Activated CD4-positive, alpha-beta memory T cell treated with anti-CD3 and anti-CD28 coated beads for 36 hours (primary cell): Measurements from ENCODE around the gene ZDHHC24. TPM values are rescaled to one million over a fixed set of nuclear protein-coding genes. Genes with fewer than 3 reads are reported as not detected.
A peak's percentile ranks its signal among the peaks of the same experiment; 100 is the strongest.
"Not testable (repeated sequence)": the region's sequence is repeated elsewhere in the genome, so short reads cannot be mapped to it uniquely, and the experiment has no call there.

ENCODE experiments used
- CTCF ChIA-PET: fragments of 350-600 bp; sonication (Branson Sonifier 250); formaldehyde crosslinking; loops from one replicate; lab custom pipeline; 2021; ENCODE audit warnings: antibody characterized with exemption, inconsistent platforms; lab: Charles Lee
- POLR2A ChIA-PET: fragments of 350-600 bp; sonication (Branson Sonifier 250); formaldehyde crosslinking; loops from one replicate; lab custom pipeline; 2021; ENCODE audit warnings: antibody characterized with exemption; lab: Charles Lee
- DNase-seq: peaks from one replicate; pipeline ENCODE4 v3.0.0-alpha.2; 2020
- H3K27ac Mint-ChIP-seq: one replicate; pipeline ENCODE4 v1.8.0; 2021; ENCODE audit warnings: mixed read lengths
- H3K27me3 Mint-ChIP-seq: one replicate; pipeline ENCODE4 v1.8.0; 2021; ENCODE audit warnings: mixed read lengths
- H3K36me3 Mint-ChIP-seq: one replicate; pipeline ENCODE4 v1.8.0; 2021; ENCODE audit warnings: mixed read lengths
- H3K4me1 Mint-ChIP-seq: one replicate; pipeline ENCODE4 v1.8.0; 2021; ENCODE audit warnings: low read depth, mixed read lengths
- H3K4me3 Mint-ChIP-seq: one replicate; pipeline ENCODE4 v1.8.0; 2021; ENCODE audit warnings: mild to moderate bottlenecking, mixed read lengths
- H3K9me3 Mint-ChIP-seq: one replicate; pipeline ENCODE4 v1.8.0; 2021; ENCODE audit warnings: mixed read lengths
- intact Hi-C: fragments of 100-400 bp; cut with micrococcal nuclease; formaldehyde crosslinking; loops from one replicate; pipeline ENCODE4 v1.15.1; 2023
- total RNA-seq, 2 experiments: library from RNA; stranded (reverse); gene quantifications; one replicate each; pipeline ENCODE4 v1.2.3, GENCODE V29; 2021

Gene ZDHHC24
- total RNA-seq, 2 experiments from 2014 or later: 13.5 to 14.9 TPM

- Mint-ChIP-seq H3K4me1 (peaks cover 14% of the 10 kb centered on the region), H3K9me3 (no peaks in the 10 kb centered on the region), H3K36me3 (peaks cover 3% of the 10 kb centered on the region), H3K27me3 (no peaks in the 10 kb centered on the region), H3K27ac (peak overlapping the region; percentile 80), H3K4me3 (peak overlapping the region; percentile 64)
- ChIA-PET POLR2A (no interaction called here), CTCF (interaction anchor here (0.6 to 4.6 kb wide), 2 partner anchors 134 to 400 kb away, joined by 3 to 44 read pairs; partner anchors contain the start of gene RBM4B)
- peak; percentile 77 for DNase-seq
- intact Hi-C loops: no loop called here
Observed at GRCh38 chr11:66543263-66544107, 2.4 kb downstream of the ZDHHC24 start.

- Mint-ChIP-seq H3K36me3 (peaks cover 3% of the 10 kb centered on the region), H3K27me3 (no peaks in the 10 kb centered on the region), H3K4me3 (no peak overlapping the region), H3K9me3 (no peaks in the 10 kb centered on the region), H3K27ac (peak overlapping the region; percentile 0), H3K4me1 (peaks cover 14% of the 10 kb centered on the region)
- CTCF ChIA-PET: interaction anchor here (0.6 to 4.6 kb wide), 2 partner anchors 136 to 401 kb away, joined by 3 to 44 read pairs; partner anchors contain the start of gene RBM4B
- intact Hi-C loops: no loop called here
- no peak for DNase-seq
- POLR2A ChIA-PET: interaction anchor here (0.9 kb wide), 1 partner anchor 32 kb away, joined by 3 read pairs; no protein-coding TSS in a partner anchor
Observed at GRCh38 chr11:66542362-66542761, 3.5 kb downstream of the ZDHHC24 start.

- POLR2A ChIA-PET: interaction anchor here (0.9 kb wide), 1 partner anchor 31 kb away, joined by 3 read pairs; no protein-coding TSS in a partner anchor
- Mint-ChIP-seq H3K4me1 (peaks cover 14% of the 10 kb centered on the region), H3K27me3 (no peaks in the 10 kb centered on the region), H3K36me3 (peaks cover 3% of the 10 kb centered on the region), H3K4me3 (no peak overlapping the region), H3K27ac (no peak overlapping the region), H3K9me3 (no peaks in the 10 kb centered on the region)
- no peak for DNase-seq
- CTCF ChIA-PET: no interaction called here
- intact Hi-C loops: no loop called here
Observed at GRCh38 chr11:66541892-66542291, 4.0 kb downstream of the ZDHHC24 start.

- POLR2A ChIA-PET, H3K27ac Mint-ChIP-seq, DNase-seq, H3K36me3 Mint-ChIP-seq, H3K4me3 Mint-ChIP-seq, H3K27me3 Mint-ChIP-seq, intact Hi-C loops, H3K9me3 Mint-ChIP-seq: not testable (repeated sequence)
- CTCF ChIA-PET: interaction anchor here (0.6 kb wide), 1 partner anchor 152 kb away, joined by 3 read pairs; no protein-coding TSS in a partner anchor
- H3K4me1 Mint-ChIP-seq: peaks cover 14% of the 10 kb centered on the region
Observed at GRCh38 chr11:66540598-66540997, 5.2 kb downstream of the ZDHHC24 start.

GRCh38 chr11:66539870-66540213, 6.0 kb downstream of the ZDHHC24 start:
- peaks cover 8% of the 10 kb centered on the region for H3K36me3 Mint-ChIP-seq
- ChIA-PET CTCF (no interaction called here), POLR2A (no interaction called here)
- peaks cover 11% of the 10 kb centered on the region for H3K4me1 Mint-ChIP-seq
- DNase-seq: no peak
- H3K27ac Mint-ChIP-seq: no peak overlapping the region
- intact Hi-C loops: no loop called here
- no peak overlapping the region for H3K4me3 Mint-ChIP-seq
- no peaks in the 10 kb centered on the region for H3K9me3 Mint-ChIP-seq
- no peaks in the 10 kb centered on the region for H3K27me3 Mint-ChIP-seq

GRCh38 chr11:66539170-66539869, 6.5 kb downstream of the ZDHHC24 start:
- H3K27ac Mint-ChIP-seq: no peak overlapping the region
- ChIA-PET CTCF (no interaction called here), POLR2A (no interaction called here)
- H3K4me3 Mint-ChIP-seq: no peak overlapping the region
- H3K9me3 Mint-ChIP-seq: no peaks in the 10 kb centered on the region
- DNase-seq: no peak
- H3K36me3 Mint-ChIP-seq: peaks cover 8% of the 10 kb centered on the region
- intact Hi-C loops: no loop called here
- H3K4me1 Mint-ChIP-seq: peaks cover 9% of the 10 kb centered on the region
- no peaks in the 10 kb centered on the region for H3K27me3 Mint-ChIP-seq

GRCh38 chr11:66532784-66533183, 13.1 kb downstream of the ZDHHC24 start:
- peaks cover 2% of the 10 kb centered on the region for H3K4me1 Mint-ChIP-seq
- no peaks in the 10 kb centered on the region for H3K27me3 Mint-ChIP-seq
- peaks cover 9% of the 10 kb centered on the region for H3K36me3 Mint-ChIP-seq
- no peak overlapping the region for H3K27ac Mint-ChIP-seq
- DNase-seq: no peak
- no peak overlapping the region for H3K4me3 Mint-ChIP-seq
- ChIA-PET POLR2A (no interaction called here), CTCF (interaction anchor here (1.0 kb wide), 1 partner anchor 124 kb away, joined by 3 read pairs; no protein-coding TSS in a partner anchor)
- H3K9me3 Mint-ChIP-seq: no peaks in the 10 kb centered on the region
- intact Hi-C loops: no loop called here

GRCh38 chr11:66531841-66532240, 14.0 kb downstream of the ZDHHC24 start:
- H3K4me3 Mint-ChIP-seq: no peak overlapping the region
- H3K4me1 Mint-ChIP-seq: peaks cover 2% of the 10 kb centered on the region
- no peaks in the 10 kb centered on the region for H3K9me3 Mint-ChIP-seq
- peaks cover 11% of the 10 kb centered on the region for H3K36me3 Mint-ChIP-seq
- ChIA-PET POLR2A (no interaction called here), CTCF (no interaction called here)
- H3K27me3 Mint-ChIP-seq: no peaks in the 10 kb centered on the region
- intact Hi-C loops: no loop called here
- no peak overlapping the region for H3K27ac Mint-ChIP-seq
- no peak for DNase-seq

GRCh38 chr11:66530927-66531709, 14.7 kb downstream of the ZDHHC24 start:
- intact Hi-C loops: no loop called here
- H3K27ac Mint-ChIP-seq: no peak overlapping the region
- H3K36me3 Mint-ChIP-seq: peaks cover 11% of the 10 kb centered on the region
- ChIA-PET POLR2A (no interaction called here), CTCF (no interaction called here)
- peaks cover 2% of the 10 kb centered on the region for H3K4me1 Mint-ChIP-seq
- H3K4me3 Mint-ChIP-seq: no peak overlapping the region
- H3K9me3 Mint-ChIP-seq: no peaks in the 10 kb centered on the region
- H3K27me3 Mint-ChIP-seq: no peaks in the 10 kb centered on the region
- DNase-seq: no peak

- intact Hi-C loops: no loop called here
- DNase-seq: no peak
- no peaks in the 10 kb centered on the region for H3K27me3 Mint-ChIP-seq
- H3K9me3 Mint-ChIP-seq: no peaks in the 10 kb centered on the region
- no peak overlapping the region for H3K4me3 Mint-ChIP-seq
- peaks cover 2% of the 10 kb centered on the region for H3K4me1 Mint-ChIP-seq
- no peak overlapping the region for H3K27ac Mint-ChIP-seq
- H3K36me3 Mint-ChIP-seq: peaks cover 6% of the 10 kb centered on the region
- POLR2A ChIA-PET: no interaction called here
- CTCF ChIA-PET: interaction anchor here (0.6 kb wide), 1 partner anchor 19 kb away, joined by 4 read pairs; the partner anchor contains the start of gene BBS1
Observed at GRCh38 chr11:66529655-66530054, 16.2 kb downstream of the ZDHHC24 start.

- Mint-ChIP-seq H3K9me3 (no peaks in the 10 kb centered on the region), H3K27ac (no peak overlapping the region), H3K4me3 (no peak overlapping the region), H3K4me1 (peaks cover 2% of the 10 kb centered on the region), H3K36me3 (peaks cover 6% of the 10 kb centered on the region), H3K27me3 (no peaks in the 10 kb centered on the region)
- ChIA-PET POLR2A (no interaction called here), CTCF (no interaction called here)
- intact Hi-C loops: no loop called here
- no peak for DNase-seq
Observed at GRCh38 chr11:66529069-66529468, 16.8 kb downstream of the ZDHHC24 start.
